GM19452 (cell line): ENCODE data around the gene HSPB6.

Experiments
- ATAC-seq: cut with Tn5 transposase; IDR thresholded peaks from one replicate; pipeline ENCODE4 v1.9.1; 2021; ENCODE audit not compliant: unreplicated experiment

HSPB6 gene

GRCh38 chr19:35767288-35768081 lies 10.7 kb upstream of the HSPB6 start:
- ATAC-seq = no peak

- ATAC-seq = no peak
These were observed 9.8 kb upstream of the HSPB6 start for GRCh38 chr19:35766571-35767104.

GRCh38 chr19:35764432-35765315 lies 7.8 kb upstream of the HSPB6 start:
- no peak for ATAC-seq

GRCh38 chr19:35760711-35761349 lies 4.0 kb upstream of the HSPB6 start:
- ATAC-seq = no peak

- ATAC-seq = no peak
These were observed 2.9 kb upstream of the HSPB6 start for GRCh38 chr19:35759697-35760096.

- peak; percentile 95 for ATAC-seq
These were observed 1.1 kb upstream of the HSPB6 start, which contains the start of gene PROSER3 for GRCh38 chr19:35757749-35758608. Gene PROSER3 (plus strand): TSS chr19:35758176. CDS start chr19:35758216, 40 bp downstream.

GRCh38 chr19:35757231-35757748 lies 461 bp upstream of the HSPB6 start:
- no peak for ATAC-seq

GRCh38 chr19:35755550-35756376 lies 1.1 kb downstream of the HSPB6 start:
- no peak for ATAC-seq

GRCh38 chr19:35755131-35755549 lies 1.7 kb downstream of the HSPB6 start:
- no peak for ATAC-seq

- ATAC-seq = no peak
These were observed 2.3 kb downstream of the HSPB6 start for GRCh38 chr19:35754370-35755130.

GRCh38 chr19:35753634-35754369 lies 3.0 kb downstream of the HSPB6 start:
- no peak for ATAC-seq

- ATAC-seq = no peak
These were observed 4.0 kb downstream of the HSPB6 start for GRCh38 chr19:35752746-35753350.

- ATAC-seq = no peak
These were observed 4.7 kb downstream of the HSPB6 start for GRCh38 chr19:35751839-35752745.

- no peak for ATAC-seq
These were observed 6.7 kb downstream of the HSPB6 start for GRCh38 chr19:35750167-35750566.

- peak; percentile 59 for ATAC-seq
These were observed 8.5 kb downstream of the HSPB6 start, which contains the start of gene LIN37 for GRCh38 chr19:35748106-35749020. Gene LIN37 (plus strand): TSS chr19:35748576. CDS start chr19:35748725, 149 bp downstream.
